Naive thymus-derived CD4-positive, alpha-beta T cell (primary cell): ENCODE data around the gene FHL3. TPM values are rescaled to one million over a fixed set of nuclear protein-coding genes. Genes with fewer than 3 reads are reported as not detected.

Experiments
- ATAC-seq: fragments of 150-1000 bp; cut with Tn5 transposase; 2 replicates; pipeline ENCODE4 v1.10.0; 2021; ENCODE audit warnings: mild to moderate bottlenecking, moderate library complexity
- CTCF ChIA-PET: fragments of 350-600 bp; sonication (Branson Sonifier 250); formaldehyde crosslinking; loops from one replicate; lab custom pipeline; 2021; ENCODE audit warnings: antibody characterized with exemption; lab: Charles Lee
- POLR2A ChIA-PET: fragments of 350-600 bp; sonication (Branson Sonifier 250); formaldehyde crosslinking; loops from one replicate; lab custom pipeline; 2021; ENCODE audit warnings: antibody characterized with exemption, inconsistent platforms; lab: Charles Lee
- DNase-seq, 9 donors: peaks; one replicate each; pipeline versions ENCODE4 v3.0.0 to v3.0.0-alpha.2; 2020 to 2022; ENCODE audit warnings: mixed read lengths in 1 of 9
- H3K27ac ChIP-seq: one replicate; pipeline ENCODE4 v1.7.0; 2013; ENCODE audit warnings: mild to moderate bottlenecking, low read depth, low read length, moderate library complexity
- H3K27me3 ChIP-seq, 2 donors: one replicate each; pipeline ENCODE4 v1.7.0; 2013; ENCODE audit warnings: low read length in 2 of 2, mild to moderate bottlenecking in 2 of 2, moderate library complexity in 2 of 2; ENCODE audit not compliant: control insufficient read depth in 2 of 2, insufficient read depth in 2 of 2
- H3K36me3 ChIP-seq, 3 experiments: 1 replicate in 2 of 3; 2 replicates in 1 of 3; pipeline ENCODE4 v1.7.0; 2013; ENCODE audit warnings: low read length in 3 of 3, mild to moderate bottlenecking in 3 of 3, moderate library complexity in 1 of 3; ENCODE audit not compliant: insufficient read depth in 3 of 3, control insufficient read depth in 2 of 3
- H3K4me1 ChIP-seq, 2 donors: one replicate each; pipeline ENCODE4 v1.7.0; 2013; ENCODE audit warnings: low read length in 2 of 2, mild to moderate bottlenecking in 2 of 2, moderate library complexity in 1 of 2; ENCODE audit not compliant: control insufficient read depth in 2 of 2, insufficient read depth in 2 of 2
- H3K4me3 ChIP-seq: 2 replicates; pipeline ENCODE4 v1.7.0; 2013; ENCODE audit warnings: mild to moderate bottlenecking, low read length
- H3K9me3 ChIP-seq, 3 experiments: 1 replicate in 2 of 3; 2 replicates in 1 of 3; pipeline ENCODE4 v1.7.0; 2013; ENCODE audit warnings: low read length in 3 of 3; ENCODE audit not compliant: control insufficient read depth in 2 of 3
- H3K27ac Mint-ChIP-seq, 9 donors: one replicate each; pipeline ENCODE4 v1.8.0; 2020 to 2022; ENCODE audit warnings: mixed read lengths in 9 of 9, mild to moderate bottlenecking in 8 of 9, moderate library complexity in 5 of 9, inconsistent platforms in 2 of 9
- H3K27me3 Mint-ChIP-seq, 5 donors: one replicate each; pipeline ENCODE4 v1.8.0; 2021 to 2022; ENCODE audit warnings: mixed read lengths in 5 of 5, mild to moderate bottlenecking in 1 of 5
- H3K36me3 Mint-ChIP-seq, 5 donors: one replicate each; pipeline ENCODE4 v1.8.0; 2020 to 2022; ENCODE audit warnings: mixed read lengths in 5 of 5, mild to moderate bottlenecking in 3 of 5, inconsistent platforms in 1 of 5
- H3K4me1 Mint-ChIP-seq, 7 donors: one replicate each; pipeline ENCODE4 v1.8.0; 2020 to 2022; ENCODE audit warnings: mixed read lengths in 7 of 7, mild to moderate bottlenecking in 3 of 7, inconsistent platforms in 1 of 7
- H3K4me3 Mint-ChIP-seq, 10 donors: one replicate each; pipeline ENCODE4 v1.8.0; 2020 to 2022; ENCODE audit warnings: mild to moderate bottlenecking in 10 of 10, mixed read lengths in 10 of 10, moderate library complexity in 6 of 10, inconsistent platforms in 2 of 10
- H3K9me3 Mint-ChIP-seq, 11 donors: one replicate each; pipeline ENCODE4 v1.8.0; 2020 to 2022; ENCODE audit warnings: mixed read lengths in 11 of 11, mild to moderate bottlenecking in 4 of 11, inconsistent platforms in 1 of 11, moderate library complexity in 1 of 11
- intact Hi-C, 2 donors: fragments of 100-400 bp; cut with micrococcal nuclease; formaldehyde crosslinking; loops; one replicate each; pipeline ENCODE4 v1.15.1; 2023
- polyA plus RNA-seq, 2 donors: library from polyadenylated mRNA; unstranded; fragments of 300-500 nt; fragmentation: Illumina TruSeq; gene quantifications; one replicate each; pipeline ENCODE4 v1.2.3, GENCODE V29; 2021
- total RNA-seq, 6 experiments: library from RNA in 5 of 6; stranded (reverse) in 5 of 6; gene quantifications; 1 replicate in 5 of 6; 2 replicates in 1 of 6; pipeline ENCODE4 v1.2.3 and lab custom pipeline; 2021 to 2026

Gene FHL3
- total and polyA plus RNA-seq, 7 experiments from 2014 or later = 2.9 to 19.0 (median 8.6) TPM

DNA sequence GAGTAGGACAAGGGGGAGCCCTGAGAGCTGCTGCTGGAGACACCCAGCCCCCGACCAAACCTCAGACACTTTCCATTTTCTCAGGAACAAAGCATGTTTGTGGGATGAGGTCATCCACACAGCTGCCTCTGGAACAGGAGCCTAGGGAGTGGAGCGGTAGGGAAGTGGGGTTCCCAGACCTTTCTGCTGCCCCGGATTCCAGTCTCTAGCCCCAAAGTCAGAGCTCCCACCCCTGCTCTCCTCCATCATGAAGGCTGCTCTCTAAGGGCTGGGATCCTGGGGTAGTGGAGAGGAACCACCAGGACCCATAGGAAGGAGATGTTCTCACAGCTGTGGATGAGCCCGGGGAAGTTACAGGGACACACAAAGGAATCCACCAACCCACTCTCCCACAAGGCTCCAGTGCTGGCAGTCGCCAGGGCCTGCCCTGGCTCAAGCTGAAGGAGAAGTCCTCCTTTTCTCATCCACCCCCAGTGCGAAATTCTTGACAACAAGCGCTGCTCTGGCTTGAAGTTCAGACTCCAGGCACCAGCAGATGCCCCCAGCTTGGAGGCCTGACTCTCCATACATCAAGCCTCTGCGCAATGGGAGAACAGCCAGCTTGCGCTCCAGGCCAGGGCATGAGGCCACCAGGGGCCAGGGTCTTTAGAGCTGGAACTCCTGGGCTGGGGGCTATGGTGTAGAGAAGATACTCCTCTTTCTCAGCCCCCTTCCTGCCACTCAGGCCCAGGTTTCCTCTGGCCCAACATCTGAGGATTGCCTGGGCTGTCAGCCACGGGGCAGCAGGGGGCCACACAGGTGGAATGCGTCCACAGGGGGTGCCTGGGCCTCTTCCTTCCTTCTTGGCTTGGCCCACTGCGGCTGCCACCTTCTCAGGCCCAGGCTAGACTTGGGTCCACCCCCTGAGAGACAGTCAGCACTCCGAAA, 4.5 kb downstream of the FHL3 start:
- CTCF ChIA-PET = interaction anchor here (1.0 kb wide), 1 partner anchor 9 kb away, joined by 3 read pairs; no protein-coding TSS in a partner anchor
- POLR2A ChIA-PET = interaction anchor here (1.3 kb wide), 1 partner anchor 8 kb away, joined by 3 read pairs; no protein-coding TSS in a partner anchor

DNA sequence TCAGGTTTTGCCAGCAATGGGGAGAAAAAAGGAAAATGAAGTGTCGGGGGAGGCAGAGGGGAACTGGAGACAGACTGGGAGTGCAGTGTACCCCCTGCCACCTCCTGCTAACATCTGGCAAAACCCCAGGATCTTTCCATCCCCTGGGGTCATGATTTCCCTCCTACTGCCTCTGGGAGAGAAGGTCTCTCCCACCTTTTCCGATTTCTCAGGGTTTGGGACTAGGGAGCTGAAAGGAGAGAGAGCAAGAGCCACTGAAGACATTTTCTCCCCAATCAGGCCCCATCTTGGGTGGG, 5.1 kb downstream of the FHL3 start:
- no peaks in the 10 kb centered on the region for H3K27me3 ChIP-seq
- Mint-ChIP-seq H3K27ac (peak overlapping the region in 4 of 9 donors; percentile 45 to 89 (median 65)), H3K4me3 (peak overlapping the region in 1 of 10 donors; percentile 17), H3K27me3 (no peaks in the 10 kb centered on the region), H3K9me3 (peaks cover 0 to 3% (median 0%) of the 10 kb centered on the region in 11 donors), H3K36me3 (peaks cover 0 to 4% (median 3%) of the 10 kb centered on the region in 5 donors), H3K4me1 (peaks cover 27 to 62% (median 40%) of the 10 kb centered on the region in 7 donors)
- CTCF ChIA-PET = interaction anchor here (0.5 kb wide), 1 partner anchor 61 kb away, joined by 4 read pairs; no protein-coding TSS in a partner anchor
- no peaks in the 10 kb centered on the region for H3K9me3 ChIP-seq
- no peak overlapping the region for H3K4me3 ChIP-seq
- H3K36me3 ChIP-seq = no peaks in the 10 kb centered on the region
- ATAC-seq (no peak), DNase-seq (no peak)
- peak overlapping the region; percentile 20 for H3K27ac ChIP-seq
- peaks cover 0 to 9% of the 10 kb centered on the region in 2 donors for H3K4me1 ChIP-seq
- intact Hi-C loops = loop anchor here in 1 of 2 donors (5.0 kb wide), 1 partner anchor 1682 kb away; no protein-coding TSS in a partner anchor
- POLR2A ChIA-PET = interaction anchor here (0.7 kb wide), 1 partner anchor 14 kb away, joined by 4 read pairs; no protein-coding TSS in a partner anchor

More for the DNA sequence above, 4.5 kb downstream of the FHL3 start:
- H3K9me3 Mint-ChIP-seq = peaks cover 0 to 1% (median 0%) of the 10 kb centered on the region in 11 donors
- peaks cover 0 to 4% (median 3%) of the 10 kb centered on the region in 5 donors for H3K36me3 Mint-ChIP-seq
- intact Hi-C loops = loop anchor here in 1 of 2 donors (5.0 kb wide), 1 partner anchor 1682 kb away; no protein-coding TSS in a partner anchor
- Histone ChIP-seq H3K4me3 (no peak overlapping the region), H3K4me1 (peaks cover 0 to 9% of the 10 kb centered on the region in 2 donors), H3K27ac (no peak overlapping the region), H3K9me3 (no peaks in the 10 kb centered on the region), H3K36me3 (no peaks in the 10 kb centered on the region), H3K27me3 (no peaks in the 10 kb centered on the region)
- peak overlapping the region in 5 of 9 donors; percentile 42 to 89 (median 49) for H3K27ac Mint-ChIP-seq
- DNase-seq = no peak
- H3K4me3 Mint-ChIP-seq = peak overlapping the region in 1 of 10 donors; percentile 9
- H3K27me3 Mint-ChIP-seq = no peaks in the 10 kb centered on the region
- peaks cover 24 to 60% (median 37%) of the 10 kb centered on the region in 7 donors for H3K4me1 Mint-ChIP-seq
- ATAC-seq = no peak

- Histone ChIP-seq H3K27me3 (no peaks in the 10 kb centered on the region), H3K27ac (peak overlapping the region; percentile 20), H3K9me3 (no peaks in the 10 kb centered on the region), H3K4me3 (no peak overlapping the region), H3K36me3 (no peaks in the 10 kb centered on the region), H3K4me1 (peaks cover 4 to 7% of the 10 kb centered on the region in 2 donors)
- Mint-ChIP-seq H3K27me3 (no peaks in the 10 kb centered on the region), H3K4me1 (peaks cover 31 to 67% (median 44%) of the 10 kb centered on the region in 7 donors), H3K9me3 (peaks cover 0 to 3% (median 0%) of the 10 kb centered on the region in 11 donors), H3K36me3 (peaks cover 0 to 7% (median 3%) of the 10 kb centered on the region in 5 donors), H3K4me3 (peak overlapping the region in 2 of 10 donors; percentile 19 to 59), H3K27ac (peak overlapping the region in 5 of 9 donors; percentile 11 to 89 (median 54))
- intact Hi-C loops = loop anchor here in 1 of 2 donors (5.0 kb wide), 1 partner anchor 1683 kb away; no protein-coding TSS in a partner anchor
- ATAC-seq (no peak), DNase-seq (no peak)
- CTCF ChIA-PET = interaction anchor here (0.5 kb wide), 1 partner anchor 61 kb away, joined by 4 read pairs; no protein-coding TSS in a partner anchor
- POLR2A ChIA-PET = interaction anchor here (0.7 kb wide), 1 partner anchor 15 kb away, joined by 4 read pairs; no protein-coding TSS in a partner anchor
These were observed 5.7 kb downstream of the FHL3 start for GRCh38 chr1:37999430-38000232.

DNA sequence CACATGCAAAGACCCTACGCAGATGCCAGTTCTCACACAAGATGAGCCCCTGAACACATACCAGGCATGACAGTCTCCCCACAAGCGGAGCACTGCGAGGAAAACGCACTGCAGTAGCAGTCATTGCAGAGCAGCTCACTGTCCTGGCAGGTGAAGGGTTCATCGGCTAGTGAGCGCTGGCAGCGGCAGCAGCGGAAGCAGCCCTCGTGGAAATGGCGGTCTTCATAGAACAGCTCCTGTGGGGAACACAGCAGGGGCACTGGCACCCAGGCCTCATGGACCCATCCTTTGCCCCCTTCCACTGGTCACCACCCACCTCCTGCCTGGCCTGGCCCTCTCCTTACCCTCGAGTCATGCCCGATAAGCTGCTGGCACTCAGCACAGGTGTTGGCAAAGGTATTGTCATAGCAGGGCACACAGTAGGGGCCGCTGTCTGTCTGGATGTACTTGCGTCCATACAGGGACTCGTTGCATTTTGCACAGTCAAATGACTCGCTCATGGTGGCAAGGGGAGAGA, 6.3 kb downstream of the FHL3 start:
- H3K4me3 Mint-ChIP-seq = peak overlapping the region in 1 of 10 donors; percentile 59
- Histone ChIP-seq H3K4me3 (no peak overlapping the region), H3K36me3 (no peaks in the 10 kb centered on the region), H3K4me1 (peaks cover under 1 to 8% of the 10 kb centered on the region in 2 donors), H3K27me3 (no peaks in the 10 kb centered on the region), H3K27ac (no peak overlapping the region), H3K9me3 (no peaks in the 10 kb centered on the region)
- ATAC-seq (no peak), DNase-seq (no peak)
- peaks cover 0 to 7% (median 3%) of the 10 kb centered on the region in 5 donors for H3K36me3 Mint-ChIP-seq
- intact Hi-C loops = no loop called here
- peaks cover 0 to 3% (median 0%) of the 10 kb centered on the region in 11 donors for H3K9me3 Mint-ChIP-seq
- POLR2A ChIA-PET = no interaction called here
- peak overlapping the region in 5 of 9 donors; percentile 11 to 89 (median 54) for H3K27ac Mint-ChIP-seq
- H3K4me1 Mint-ChIP-seq = peaks cover 31 to 60% (median 42%) of the 10 kb centered on the region in 7 donors
- H3K27me3 Mint-ChIP-seq = no peaks in the 10 kb centered on the region
- CTCF ChIA-PET = no interaction called here

DNA sequence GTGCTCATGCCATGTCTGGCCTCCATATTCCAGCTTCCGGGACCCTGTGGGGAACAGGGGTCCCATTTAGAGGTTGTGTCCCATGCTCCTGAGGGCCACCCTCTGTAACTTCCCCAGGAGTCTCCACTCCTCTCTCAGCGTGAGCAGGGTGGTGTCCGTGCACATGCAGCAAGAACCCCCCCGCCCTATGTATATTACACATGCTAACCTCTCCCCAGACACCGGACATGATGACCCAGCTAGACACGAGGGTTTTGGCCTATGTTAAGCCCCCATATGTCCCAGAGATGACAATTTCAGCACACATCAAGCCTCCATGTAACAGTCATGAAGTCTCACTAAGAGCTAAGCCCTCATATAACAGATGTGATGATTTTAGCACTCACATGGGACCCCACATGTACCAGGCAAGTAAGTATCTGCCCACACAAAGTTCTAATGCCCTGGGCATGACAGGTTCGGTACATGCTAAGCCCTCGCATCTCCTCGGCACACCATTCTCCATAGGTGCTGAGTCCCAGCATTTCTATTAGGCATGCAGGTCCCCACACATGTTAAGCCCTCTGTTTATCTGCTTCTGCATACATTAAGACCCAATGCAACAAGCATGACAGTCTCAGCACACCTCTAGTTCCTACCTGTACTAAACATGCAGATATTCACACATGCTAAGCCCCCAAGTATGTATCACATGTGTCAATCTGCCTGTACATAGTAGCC, 7.1 kb downstream of the FHL3 start:
- intact Hi-C loops = no loop called here
- peaks cover 23 to 53% (median 35%) of the 10 kb centered on the region in 7 donors for H3K4me1 Mint-ChIP-seq
- ChIA-PET POLR2A (no interaction called here), CTCF (no interaction called here)
- peak overlapping the region in 5 of 9 donors; percentile 19 to 81 (median 38) for H3K27ac Mint-ChIP-seq
- Histone ChIP-seq H3K36me3 (no peaks in the 10 kb centered on the region), H3K27ac (no peak overlapping the region), H3K4me3 (no peak overlapping the region), H3K27me3 (no peaks in the 10 kb centered on the region), H3K4me1 (peaks cover 0 to 8% of the 10 kb centered on the region in 2 donors), H3K9me3 (no peaks in the 10 kb centered on the region)
- peaks cover 0 to 3% (median 0%) of the 10 kb centered on the region in 11 donors for H3K9me3 Mint-ChIP-seq
- peak overlapping the region in 2 of 10 donors; percentile 19 to 28 for H3K4me3 Mint-ChIP-seq
- H3K36me3 Mint-ChIP-seq = peaks cover 0 to 7% (median 3%) of the 10 kb centered on the region in 5 donors
- no peaks in the 10 kb centered on the region for H3K27me3 Mint-ChIP-seq
- ATAC-seq = no peak
- DNase-seq = no peak
